HT1080 (cell line): ENCODE results near the gene RERE. TPM values are rescaled to one million over a fixed set of nuclear protein-coding genes. Genes with fewer than 3 reads are reported as not detected.
"Not testable (repeated sequence)": the region's sequence is repeated elsewhere in the genome, so short reads cannot be mapped to it uniquely, and the experiment has no call there.

Experiments used
- DNase-seq: peaks from one replicate; pipeline ENCODE4 v3.0.0-alpha.2; 2015; ENCODE audit warnings: low read depth
- total RNA-seq: library from RNA; depleted of rRNA; stranded (reverse); fragments of >200 nt; shearing (Covaris generic); gene quantifications from 2 replicates; pipeline ENCODE4 v1.2.3, GENCODE V29; 2014

The RERE gene
- total RNA-seq, 1 experiment from 2014 or later = 12.4 TPM

- peak; percentile 90 for DNase-seq
Observed at GRCh38 chr1:8616791-8617190, 200.6 kb downstream of the RERE start.

GRCh38 chr1:8611634-8612515 lies 205.6 kb downstream of the RERE start:
- not testable (repeated sequence) for DNase-seq

GRCh38 chr1:8607906-8608305 lies 209.5 kb downstream of the RERE start:
- DNase-seq = no peak

GRCh38 chr1:8604041-8604945 lies 213.1 kb downstream of the RERE start:
- no peak for DNase-seq

GRCh38 chr1:8603220-8603616 lies 214.2 kb downstream of the RERE start:
- DNase-seq = no peak

- no peak for DNase-seq
Observed at GRCh38 chr1:8602471-8603219, 214.8 kb downstream of the RERE start.

GRCh38 chr1:8600336-8600735 lies 217.1 kb downstream of the RERE start:
- DNase-seq = no peak

GRCh38 chr1:8599646-8600212 lies 217.7 kb downstream of the RERE start:
- DNase-seq = no peak

- DNase-seq = no peak
Observed at GRCh38 chr1:8598783-8599182, 218.7 kb downstream of the RERE start.

- no peak for DNase-seq
Observed at GRCh38 chr1:8598060-8598724, 219.2 kb downstream of the RERE start.

GRCh38 chr1:8597455-8597854 lies 220.0 kb downstream of the RERE start:
- DNase-seq = no peak

- DNase-seq = no peak
Observed at GRCh38 chr1:8595941-8596340, 221.5 kb downstream of the RERE start.

GRCh38 chr1:8595332-8595731 lies 222.1 kb downstream of the RERE start:
- no peak for DNase-seq

- not testable (repeated sequence) for DNase-seq
Observed at GRCh38 chr1:8593292-8593691, 224.1 kb downstream of the RERE start.

GRCh38 chr1:8591569-8591968 lies 225.9 kb downstream of the RERE start:
- no peak for DNase-seq

- DNase-seq = no peak
Observed at GRCh38 chr1:8590721-8591351, 226.6 kb downstream of the RERE start.

- DNase-seq = no peak
Observed at GRCh38 chr1:8589571-8589970, 227.9 kb downstream of the RERE start.

GRCh38 chr1:8587784-8588183 lies 229.7 kb downstream of the RERE start:
- DNase-seq = no peak

GRCh38 chr1:8586438-8586837 lies 231.0 kb downstream of the RERE start:
- DNase-seq = no peak

GRCh38 chr1:8584316-8584715 lies 233.1 kb downstream of the RERE start:
- DNase-seq = no peak
